GM20000 (cell line): ENCODE results near the gene LARGE1.

ENCODE experiments used
- DNase-seq: peaks from one replicate; pipeline ENCODE4 v3.0.0; 2012; ENCODE audit warnings: low spot score
- TF ChIP-seq, protein P1 (sequence below): IDR thresholded peaks from 2 replicates; pipeline ENCODE4 v1.5.1; 2012; ENCODE audit warnings: mild to moderate bottlenecking, control low read depth; ENCODE audit errors: extremely low read depth, missing control alignments

Gene LARGE1

GRCh38 chr22:33920197-33920540, at the start of gene LARGE1:
TSS of gene LARGE1 (minus strand) at chr22:33920476.
- DNase-seq: peak; percentile 43
- TF ChIP-seq, protein P1, sequence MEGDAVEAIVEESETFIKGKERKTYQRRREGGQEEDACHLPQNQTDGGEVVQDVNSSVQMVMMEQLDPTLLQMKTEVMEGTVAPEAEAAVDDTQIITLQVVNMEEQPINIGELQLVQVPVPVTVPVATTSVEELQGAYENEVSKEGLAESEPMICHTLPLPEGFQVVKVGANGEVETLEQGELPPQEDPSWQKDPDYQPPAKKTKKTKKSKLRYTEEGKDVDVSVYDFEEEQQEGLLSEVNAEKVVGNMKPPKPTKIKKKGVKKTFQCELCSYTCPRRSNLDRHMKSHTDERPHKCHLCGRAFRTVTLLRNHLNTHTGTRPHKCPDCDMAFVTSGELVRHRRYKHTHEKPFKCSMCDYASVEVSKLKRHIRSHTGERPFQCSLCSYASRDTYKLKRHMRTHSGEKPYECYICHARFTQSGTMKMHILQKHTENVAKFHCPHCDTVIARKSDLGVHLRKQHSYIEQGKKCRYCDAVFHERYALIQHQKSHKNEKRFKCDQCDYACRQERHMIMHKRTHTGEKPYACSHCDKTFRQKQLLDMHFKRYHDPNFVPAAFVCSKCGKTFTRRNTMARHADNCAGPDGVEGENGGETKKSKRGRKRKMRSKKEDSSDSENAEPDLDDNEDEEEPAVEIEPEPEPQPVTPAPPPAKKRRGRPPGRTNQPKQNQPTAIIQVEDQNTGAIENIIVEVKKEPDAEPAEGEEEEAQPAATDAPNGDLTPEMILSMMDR: no peak

DNA sequence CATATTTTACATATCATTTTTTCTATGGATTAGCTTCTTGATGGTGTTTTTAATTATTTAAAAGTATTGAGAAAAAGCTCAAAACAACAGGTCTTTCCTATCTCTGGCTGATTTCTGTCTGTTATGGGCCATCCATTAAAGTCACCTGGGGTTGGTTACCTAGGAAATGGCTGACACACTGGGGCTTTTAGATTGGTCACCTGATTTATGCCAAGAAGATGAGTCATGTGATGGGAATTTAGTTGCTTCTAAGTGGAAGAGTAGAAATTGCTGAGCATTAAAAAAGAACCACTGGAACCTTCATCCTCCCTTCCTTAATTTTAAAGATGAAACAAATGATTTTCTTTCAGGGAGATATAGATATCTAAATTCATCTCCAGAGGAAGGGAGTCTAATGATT, 48.8 kb upstream of the LARGE1 start:
- no peak for DNase-seq
- TF ChIP-seq, protein P1: no peak

DNA sequence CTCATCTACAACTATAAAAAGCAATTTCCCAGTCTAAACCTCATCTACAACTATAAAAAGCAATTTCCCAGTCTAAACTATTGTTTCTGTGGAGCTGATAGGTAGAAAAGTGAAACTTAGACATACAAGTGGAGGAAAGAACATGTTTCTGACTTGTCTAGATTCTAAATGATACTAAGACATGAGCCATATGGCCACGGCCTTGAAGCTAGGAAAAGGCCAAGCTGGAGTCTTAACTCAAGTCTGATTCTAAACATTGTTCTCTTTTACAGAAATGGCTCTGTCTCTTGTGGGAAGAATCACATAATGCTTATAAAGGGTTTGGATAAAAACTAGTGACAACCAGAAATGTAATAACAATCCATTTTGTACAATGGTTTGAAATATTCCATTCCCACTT, 43.8 kb upstream of the LARGE1 start:
- TF ChIP-seq, protein P1: no peak
- no peak for DNase-seq

DNA sequence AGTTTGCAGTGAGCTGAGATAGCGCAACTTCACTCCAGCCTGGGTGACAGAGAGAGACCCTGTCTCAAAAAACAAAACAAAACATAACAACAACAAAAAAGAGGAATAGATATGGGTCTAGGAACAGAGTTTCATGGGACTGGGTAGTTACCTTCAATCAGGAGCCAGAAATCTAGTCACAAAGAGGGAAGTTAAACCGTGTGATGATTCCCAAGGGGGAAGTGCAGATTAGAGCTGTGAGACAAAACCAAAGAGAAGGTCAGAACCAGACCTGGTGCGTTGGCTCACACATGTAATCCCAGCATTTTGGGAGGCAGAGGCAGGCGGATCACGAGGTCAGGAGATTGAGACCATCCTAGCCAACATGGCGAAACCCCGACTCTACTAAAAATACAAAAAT, 42.1 kb upstream of the LARGE1 start:
- TF ChIP-seq, protein P1: no peak
- no peak for DNase-seq

- no peak for DNase-seq
- TF ChIP-seq, protein P1: no peak
These were observed 38.5 kb upstream of the LARGE1 start for GRCh38 chr22:33958741-33959140.

DNA sequence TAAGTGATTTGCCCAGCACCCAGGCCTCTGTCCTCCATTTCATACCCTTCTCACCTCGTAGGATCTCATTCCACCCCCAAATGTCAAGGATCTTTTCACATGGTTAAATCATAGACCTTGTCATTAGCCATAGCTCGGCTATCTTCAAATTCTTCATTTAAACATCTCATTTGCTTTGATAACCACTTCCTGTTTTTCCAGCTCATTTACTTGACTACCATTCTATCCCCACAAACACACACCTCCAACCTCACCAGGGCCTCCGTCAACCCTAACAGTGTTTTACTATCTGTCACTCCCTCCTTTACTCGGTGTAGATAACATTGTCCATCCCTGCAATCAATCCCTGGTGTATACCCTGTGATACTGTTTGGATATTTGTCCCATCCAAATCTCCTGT, 36.8 kb upstream of the LARGE1 start:
- no peak for DNase-seq
- TF ChIP-seq, protein P1: no peak

GRCh38 chr22:33952776-33953175, 32.5 kb upstream of the LARGE1 start:
- TF ChIP-seq, protein P1: no peak
- no peak for DNase-seq

DNA sequence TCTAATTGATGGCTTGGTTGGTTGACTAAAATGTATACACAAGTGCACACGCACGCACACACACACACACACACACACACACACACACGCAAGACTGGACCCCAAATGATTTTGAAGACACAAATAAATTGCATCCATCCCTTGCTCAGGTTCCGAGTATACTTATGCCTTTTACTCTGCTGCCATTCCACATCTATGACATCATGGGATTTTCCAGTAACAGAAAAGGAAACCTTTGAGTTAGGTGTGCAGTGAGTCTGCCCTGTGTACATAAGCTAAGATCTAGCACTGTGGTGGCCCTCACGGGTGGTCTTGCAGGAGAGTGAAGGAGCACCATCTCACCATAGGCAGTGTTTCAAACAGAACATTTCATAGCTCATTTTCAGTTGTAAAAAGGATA, 20.5 kb upstream of the LARGE1 start:
- DNase-seq: no peak
- TF ChIP-seq, protein P1: no peak
